Endothelial cell of umbilical vein (primary cell): ENCODE measurements around the gene PRKAG2.

Source experiments
- CTCF ChIP-seq, 2 donors: IDR thresholded peaks; 1 replicate in 1 of 2; 2 replicates in 1 of 2; pipeline ENCODE4 v1.5.1; 2011; ENCODE audit warnings: low read length in 2 of 2, mild to moderate bottlenecking in 2 of 2, moderate library complexity in 2 of 2, control low read depth in 1 of 2, inconsistent platforms in 1 of 2, low read depth in 1 of 2; ENCODE audit not compliant: insufficient read depth in 1 of 2; ENCODE audit errors: extremely low read depth in 1 of 2
- EZH2 ChIP-seq: IDR thresholded peaks from 2 replicates; pipeline ENCODE4 v1.6.1; 2012; ENCODE audit warnings: borderline replicate concordance, low read depth, mild to moderate bottlenecking, moderate library complexity, low read length, inconsistent platforms; ENCODE audit not compliant: severe bottlenecking
- FOS ChIP-seq: IDR thresholded peaks from 2 replicates; pipeline ENCODE4 v1.6.1; 2011; ENCODE audit warnings: mild to moderate bottlenecking, low read length, moderate library complexity, borderline replicate concordance; ENCODE audit not compliant: insufficient read depth
- GATA2 ChIP-seq: IDR thresholded peaks from 2 replicates; pipeline ENCODE4 v1.7.0; 2011; ENCODE audit warnings: low read depth, mild to moderate bottlenecking, moderate library complexity, mixed read lengths, low read length; ENCODE audit not compliant: insufficient read length, insufficient read depth
- JUN ChIP-seq: IDR thresholded peaks from 2 replicates; pipeline ENCODE4 v1.6.1; 2011; ENCODE audit warnings: borderline replicate concordance, low read depth; ENCODE audit not compliant: insufficient read length, insufficient read depth
- MAX ChIP-seq: IDR thresholded peaks from 2 replicates; pipeline ENCODE4 v1.6.1; 2011; ENCODE audit not compliant: insufficient read depth, insufficient read length
- MYC ChIP-seq: IDR thresholded peaks from one replicate; pipeline ENCODE4 v1.6.1; 2011; ENCODE audit warnings: mild to moderate bottlenecking, low read depth, low read length
- POLR2A ChIP-seq: IDR thresholded peaks from 2 replicates; pipeline ENCODE4 v1.6.1; 2012; ENCODE audit warnings: low read depth, mild to moderate bottlenecking, control low read depth, low read length
- POLR2AphosphoS5 ChIP-seq: IDR thresholded peaks from 2 replicates; pipeline ENCODE4 v1.6.1; 2012; ENCODE audit warnings: low read depth, mild to moderate bottlenecking, control low read depth, low read length, moderate library complexity; ENCODE audit not compliant: insufficient read depth

GRCh38 chr7:151914051-151914450, 37.1 kb upstream of the PRKAG2 start:
- TF ChIP-seq EZH2 (no peak), CTCF (IDR thresholded peaks at IDR 0.05; ENCODE audit: extremely low read depth in 1 of 2, insufficient read depth in 1 of 2, low read depth in 1 of 2, low read length in 2 of 2) (no peak), POLR2AphosphoS5 (no peak), MAX (no peak), POLR2A (no peak), MYC (no peak), GATA2 (no peak), JUN (no peak), FOS (no peak)
